Activated gamma-delta T cell treated with anti-CD3 and anti-CD28 coated beads, Interleukin-2, amount 50 U/mL, for 16 hours (primary cell): ENCODE results near the gene ZNF558.

Source experiments
- DNase-seq: peaks from one replicate; pipeline ENCODE4 v3.0.0-alpha.2; 2020; ENCODE audit warnings: low read depth

The ZNF558 gene

GRCh38 chr19:8832132-8833021 lies at the start of gene ZNF558, which contains the start of gene MBD3L1:
Gene ZNF558, minus strand, starts transcription at chr19:8832304. Its CDS starts 9,645 bp downstream, at chr19:8822659.
Gene MBD3L1, plus strand, starts transcription at chr19:8832377. Its CDS starts 10,302 bp downstream, at chr19:8842679.
- DNase-seq = peak; percentile 99

- no peak for DNase-seq
Measured at GRCh38 chr19:8881512-8881911, 49.4 kb upstream of the ZNF558 start.

GRCh38 chr19:8880868-8881488 lies 48.9 kb upstream of the ZNF558 start:
- no peak for DNase-seq

- DNase-seq = no peak
Measured at GRCh38 chr19:8877854-8878705, 46.0 kb upstream of the ZNF558 start.

GRCh38 chr19:8866344-8866743 lies 34.2 kb upstream of the ZNF558 start:
- DNase-seq = no peak

- DNase-seq = no peak
Measured at GRCh38 chr19:8858260-8858659, 26.2 kb upstream of the ZNF558 start.

GRCh38 chr19:8850488-8850887 lies 18.4 kb upstream of the ZNF558 start:
- no peak for DNase-seq

GRCh38 chr19:8849232-8849631 lies 17.1 kb upstream of the ZNF558 start:
- no peak for DNase-seq

GRCh38 chr19:8846819-8847218 lies 14.7 kb upstream of the ZNF558 start:
- DNase-seq = no peak

- DNase-seq = no peak
Measured at GRCh38 chr19:8840708-8841107, 8.6 kb upstream of the ZNF558 start.

- DNase-seq = no peak
Measured at GRCh38 chr19:8835877-8836276, 3.8 kb upstream of the ZNF558 start.

GRCh38 chr19:8835446-8835845 lies 3.3 kb upstream of the ZNF558 start:
- DNase-seq = no peak

GRCh38 chr19:8831832-8832131 lies 322 bp downstream of the ZNF558 start:
- DNase-seq = no peak

- DNase-seq = no peak
Measured at GRCh38 chr19:8831373-8831772, 731 bp downstream of the ZNF558 start.

- no peak for DNase-seq
Measured at GRCh38 chr19:8827277-8827676, 4.8 kb downstream of the ZNF558 start.

GRCh38 chr19:8826371-8826770 lies 5.7 kb downstream of the ZNF558 start:
- DNase-seq = no peak

GRCh38 chr19:8821748-8822241 lies 10.3 kb downstream of the ZNF558 start:
- no peak for DNase-seq

- DNase-seq = no peak
Measured at GRCh38 chr19:8820234-8820633, 11.9 kb downstream of the ZNF558 start.

- no peak for DNase-seq
Measured at GRCh38 chr19:8815780-8816179, 16.3 kb downstream of the ZNF558 start.

GRCh38 chr19:8814176-8814575 lies 17.9 kb downstream of the ZNF558 start:
- DNase-seq = no peak

GRCh38 chr19:8811315-8812172 lies 20.6 kb downstream of the ZNF558 start:
- DNase-seq = no peak
